NCI-H748 (cell line): Measurements from ENCODE around the gene PTPRN2.

ENCODE experiments used
- DNase-seq: peaks from one replicate; lab custom pipeline; 2025; ENCODE audit not compliant: unreplicated experiment; lab: John Stamatoyannopoulos, UW

PTPRN2 gene

DNA sequence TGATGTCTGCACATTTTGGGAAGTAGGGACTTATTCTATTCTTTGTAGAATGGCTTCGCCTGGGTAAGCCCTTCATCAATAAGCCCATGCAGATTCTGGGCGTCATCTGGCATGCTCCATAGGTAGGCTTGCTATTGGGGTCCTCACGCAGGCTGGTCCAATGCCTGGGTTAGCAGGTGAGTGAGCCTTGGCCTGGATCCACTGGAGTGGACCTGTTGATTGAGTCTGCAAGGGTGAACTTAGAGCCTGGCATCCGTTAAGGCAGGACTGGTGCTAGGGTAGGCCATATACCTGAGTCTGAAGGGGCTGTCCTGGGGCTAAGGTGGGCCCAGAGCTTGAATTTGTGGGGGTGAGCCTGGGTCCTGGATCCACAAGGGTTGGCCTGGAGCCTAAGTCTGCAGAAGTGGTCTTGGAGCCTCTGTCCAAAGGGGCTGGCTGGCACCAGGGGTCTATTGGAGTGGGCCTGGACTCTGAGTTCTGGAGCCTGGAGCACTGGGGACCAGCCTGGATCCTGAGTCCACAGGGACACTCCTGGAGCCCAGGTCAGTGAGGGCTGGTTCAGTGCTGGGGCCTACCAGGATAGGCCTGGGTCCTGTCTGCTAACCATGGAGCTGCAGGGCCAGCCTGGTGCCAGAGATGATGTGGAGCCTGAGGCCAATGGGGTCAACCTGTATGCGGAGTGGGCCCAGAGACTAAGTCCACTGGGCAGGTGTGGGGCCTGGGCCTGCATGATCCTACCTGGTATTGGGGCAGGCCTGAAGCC, 297.7 kb downstream of the PTPRN2 start:
- DNase-seq, result no peak

DNA sequence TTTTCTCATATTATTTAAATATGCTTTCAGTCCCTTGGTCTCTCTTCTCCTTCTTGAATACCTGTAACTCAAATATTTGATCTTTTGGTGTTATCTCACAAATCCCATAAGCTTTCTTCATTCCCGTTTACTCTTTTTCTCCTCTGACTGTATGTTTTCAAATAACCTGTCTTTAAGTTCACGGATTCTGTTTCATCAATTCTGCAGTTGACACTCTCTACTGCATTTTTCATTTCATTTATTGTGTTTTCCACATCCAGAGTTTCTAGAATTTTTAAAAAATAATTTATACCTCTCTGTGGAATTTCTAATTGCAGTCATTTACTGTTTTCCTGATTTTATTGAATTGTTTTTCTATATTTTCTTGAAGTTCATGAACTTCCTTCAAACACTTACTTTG, 298.4 kb downstream of the PTPRN2 start:
- DNase-seq, result no peak

- DNase-seq, result no peak
Measured at GRCh38 chr7:158286210-158286609, 301.4 kb downstream of the PTPRN2 start.

GRCh38 chr7:158285383-158285770, 302.2 kb downstream of the PTPRN2 start:
- no peak for DNase-seq

- DNase-seq, result no peak
Measured at GRCh38 chr7:158284617-158285382, 302.8 kb downstream of the PTPRN2 start.

DNA sequence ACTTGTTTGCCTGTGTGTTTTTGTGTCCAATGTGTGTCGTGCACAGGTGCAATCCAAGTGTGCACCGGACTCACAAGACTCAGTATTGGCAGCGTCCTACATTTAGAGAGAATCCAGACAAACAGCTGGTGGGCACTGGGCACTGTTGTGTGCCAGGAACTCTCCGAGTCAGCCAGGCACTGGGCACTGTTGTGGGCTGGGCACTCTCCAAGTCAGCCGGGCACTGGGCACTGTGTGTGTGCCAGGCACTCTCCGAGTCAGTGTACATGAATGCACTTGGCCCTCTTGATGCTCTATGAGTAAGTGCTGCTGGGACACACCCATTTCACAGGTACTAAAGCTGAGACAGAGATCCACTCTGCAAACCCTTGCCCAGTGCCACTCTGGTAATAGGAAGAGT, 303.5 kb downstream of the PTPRN2 start:
- no peak for DNase-seq

GRCh38 chr7:158283016-158283974, 304.3 kb downstream of the PTPRN2 start:
- DNase-seq, result no peak

DNA sequence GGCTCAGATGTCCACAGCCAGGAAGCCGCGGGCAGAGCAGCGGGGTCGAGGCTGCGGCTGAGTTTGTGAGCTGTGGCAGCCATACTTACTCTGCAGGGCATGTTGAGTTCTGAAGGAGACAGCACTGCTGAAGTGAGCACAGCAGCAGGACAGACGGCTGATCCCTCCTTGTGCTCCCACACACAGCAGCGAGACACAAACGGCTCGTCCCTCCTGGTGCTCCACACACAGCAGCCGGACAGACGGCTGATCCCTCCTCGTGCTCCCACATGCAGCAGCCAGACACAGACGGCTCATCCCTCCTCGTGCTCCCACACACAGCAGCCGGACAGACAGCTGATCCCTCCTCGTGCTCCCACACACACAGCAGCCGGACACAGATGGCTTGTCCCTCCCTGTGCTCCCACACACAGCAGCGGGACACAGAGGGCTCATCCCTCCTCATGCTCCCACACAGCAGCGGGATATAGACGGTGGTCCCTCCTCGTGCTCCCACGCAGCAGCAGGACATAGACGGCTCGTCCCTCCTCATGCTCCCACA, 305.1 kb downstream of the PTPRN2 start:
- no peak for DNase-seq

DNA sequence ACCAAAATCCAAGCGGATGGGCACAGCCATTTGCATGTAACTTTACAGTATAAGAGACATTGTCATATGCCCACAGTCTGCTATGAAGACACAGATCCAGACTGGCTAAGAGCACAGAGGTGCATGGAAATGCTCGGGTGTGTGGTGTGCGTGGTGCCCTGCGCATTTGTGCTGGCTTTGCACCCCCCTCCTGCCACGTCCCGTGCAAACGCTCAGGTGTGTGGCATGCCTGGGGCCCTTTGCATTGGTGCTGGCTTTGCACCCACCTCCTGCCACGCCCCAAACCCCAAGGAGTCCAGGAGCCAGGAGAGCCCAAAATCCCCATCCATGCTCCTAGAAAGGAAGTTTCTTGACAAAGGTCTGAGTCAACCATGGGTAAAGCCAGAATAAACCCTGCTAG, 306.2 kb downstream of the PTPRN2 start:
- no peak for DNase-seq

- no peak for DNase-seq
Measured at GRCh38 chr7:158280448-158281144, 307.0 kb downstream of the PTPRN2 start.

DNA sequence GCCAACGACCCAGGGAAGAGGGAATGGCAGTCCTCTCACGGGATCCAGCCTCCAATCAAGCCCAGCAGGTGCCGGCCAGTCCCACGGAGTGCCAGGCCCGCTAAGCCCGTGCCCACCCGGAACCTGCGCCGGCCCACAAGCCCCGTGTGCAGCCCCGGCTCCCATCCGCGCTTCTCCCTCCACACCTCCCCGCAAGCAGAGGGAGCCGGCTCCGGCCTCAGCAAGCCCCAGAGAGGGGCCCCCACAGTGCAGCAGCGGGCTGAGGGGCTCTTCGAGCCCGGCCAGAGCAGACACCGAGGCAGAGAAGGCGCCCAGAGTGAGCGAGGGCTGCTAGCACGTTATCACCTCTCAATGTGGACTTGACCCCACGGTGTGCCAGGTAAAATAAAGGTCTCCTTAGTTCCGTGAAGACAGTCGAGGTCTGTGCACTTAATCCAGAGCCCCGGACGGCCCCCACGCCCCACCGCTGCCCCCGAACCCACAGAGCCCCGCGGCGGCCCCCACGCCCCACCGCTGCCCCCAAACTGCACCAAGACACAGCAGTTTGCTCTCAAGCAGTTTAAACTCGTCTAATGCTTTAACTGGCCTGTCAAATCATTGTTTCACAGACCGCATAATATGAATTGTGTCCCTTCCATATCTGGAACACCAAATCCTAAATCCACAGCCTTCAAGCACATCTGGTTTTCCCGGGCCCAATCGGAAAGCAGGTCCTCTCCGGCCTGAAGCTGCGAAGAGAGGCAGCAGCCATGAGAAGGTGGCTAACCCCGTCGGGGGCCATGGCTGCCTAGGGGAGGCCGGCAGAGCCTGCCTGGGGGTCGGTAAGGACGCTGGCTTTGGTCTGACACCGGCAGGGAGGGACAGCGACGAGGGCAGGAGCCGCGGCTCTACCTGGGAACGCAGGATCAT, 307.8 kb downstream of the PTPRN2 start:
- no peak for DNase-seq

DNA sequence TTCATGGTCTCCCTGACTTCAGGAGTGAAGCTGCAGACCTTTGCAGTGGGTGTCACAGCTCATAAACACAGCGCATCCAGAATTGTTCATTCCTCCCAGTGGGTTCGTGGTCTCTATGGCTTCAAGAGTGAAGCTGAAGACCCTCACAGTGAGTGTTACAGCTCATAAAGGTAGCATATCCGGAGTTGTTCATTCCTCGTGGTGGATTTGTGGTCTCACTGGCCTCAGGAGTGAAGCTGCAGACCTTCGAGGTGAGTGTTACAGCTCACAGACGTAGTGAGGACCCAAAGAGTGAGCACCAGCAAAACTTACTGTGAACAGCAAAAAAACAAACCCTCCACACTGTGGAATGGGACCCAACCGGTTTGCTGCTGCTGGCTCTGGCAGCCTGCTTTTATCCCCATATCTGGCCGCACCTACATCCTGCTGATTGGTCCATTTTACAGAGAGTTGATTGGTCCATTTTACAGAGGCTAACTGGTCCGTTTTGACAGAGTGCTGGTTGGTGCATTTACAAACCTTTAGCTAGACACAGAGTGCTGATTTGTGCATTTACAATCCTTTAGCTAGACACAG, 308.8 kb downstream of the PTPRN2 start:
- DNase-seq, result no peak

- DNase-seq, result no peak
Measured at GRCh38 chr7:158277219-158278141, 310.1 kb downstream of the PTPRN2 start.

- DNase-seq, result no peak
Measured at GRCh38 chr7:158276414-158277218, 311.0 kb downstream of the PTPRN2 start.

GRCh38 chr7:158275711-158276413, 311.8 kb downstream of the PTPRN2 start:
- DNase-seq, result no peak

- no peak for DNase-seq
Measured at GRCh38 chr7:158274996-158275395, 312.6 kb downstream of the PTPRN2 start.

DNA sequence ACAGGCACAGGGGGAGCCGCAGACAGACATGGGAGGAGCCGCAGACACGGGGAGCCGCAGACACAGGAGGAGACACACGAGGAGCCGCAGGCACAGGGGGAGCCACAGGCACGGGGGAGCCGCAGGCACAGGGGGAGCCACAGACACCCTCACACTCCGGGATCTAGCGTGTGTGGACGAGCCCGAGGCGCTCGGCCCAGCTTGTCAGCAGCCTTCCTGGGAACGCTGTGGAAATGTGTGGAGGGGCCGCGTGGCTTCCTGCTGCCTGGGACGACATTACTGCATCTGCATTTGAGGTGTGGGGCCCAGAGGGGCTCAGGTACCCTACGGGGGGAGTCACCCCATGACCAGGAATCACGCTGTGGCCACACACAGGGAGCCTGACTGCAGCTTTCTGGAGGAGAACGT, 313.2 kb downstream of the PTPRN2 start:
- no peak for DNase-seq
